Measurements from ENCODE around the gene KSR2.
"Not testable (repeated sequence)": the region's sequence is repeated elsewhere in the genome, so short reads cannot be mapped to it uniquely, and the experiment has no call there.

Gene KSR2

GRCh38 chr12:117643971-117644370, 324.8 kb downstream of the KSR2 start:
- in situ Hi-C loops (cut with MboI; ENCODE audit: low pct_unique_long_range_greater_than_20kb, low sequenced_read_pairs, unreplicated experiment) = no loop called here
- no peak for TF ChIP-seq CTCF (IDR thresholded peaks at IDR 0.05; ENCODE audit: extremely low read depth, insufficient read depth, missing control alignments)
- DNase-seq (ENCODE audit: low spot score) = no peak

- no peak for TF ChIP-seq CTCF (IDR thresholded peaks at IDR 0.05; ENCODE audit: extremely low read depth, insufficient read depth, missing control alignments)
These were observed 326.9 kb downstream of the KSR2 start for GRCh38 chr12:117641885-117642284.

GRCh38 chr12:117640511-117640910, 328.3 kb downstream of the KSR2 start:
- TF ChIP-seq CTCF (IDR thresholded peaks at IDR 0.05; ENCODE audit: extremely low read depth, insufficient read depth, missing control alignments) = no peak
- DNase-seq (ENCODE audit: low spot score) = no peak
- in situ Hi-C loops (cut with MboI; ENCODE audit: low pct_unique_long_range_greater_than_20kb, low sequenced_read_pairs, unreplicated experiment) = no loop called here

More at GRCh38 chr12:117641885-117642284, 326.9 kb downstream of the KSR2 start:
- in situ Hi-C loops (cut with MboI; ENCODE audit: low pct_unique_long_range_greater_than_20kb, low sequenced_read_pairs, unreplicated experiment) = no loop called here
- no peak for DNase-seq (ENCODE audit: low spot score)

DNA sequence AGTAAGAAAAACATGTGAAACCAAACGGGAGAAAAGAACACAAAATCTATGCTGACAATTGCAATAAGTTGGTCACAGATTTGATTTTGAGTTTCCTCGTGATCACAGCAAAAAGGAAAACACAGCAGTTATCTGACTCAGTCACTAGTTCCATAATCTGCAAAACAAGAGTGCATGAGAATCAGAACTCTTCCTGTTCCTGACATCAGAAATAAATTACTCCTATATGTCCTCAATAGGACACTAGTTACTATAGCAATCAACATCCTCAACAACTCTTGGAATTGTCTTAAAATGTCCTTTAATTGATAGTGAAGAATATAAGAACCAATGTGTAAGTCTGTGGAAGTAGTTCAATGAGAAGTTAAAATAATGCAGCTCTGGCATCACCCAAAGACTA, 339.3 kb downstream of the KSR2 start:
- no peak for TF ChIP-seq CTCF (IDR thresholded peaks at IDR 0.05; ENCODE audit: extremely low read depth, insufficient read depth, missing control alignments)
- in situ Hi-C loops (cut with MboI; ENCODE audit: low pct_unique_long_range_greater_than_20kb, low sequenced_read_pairs, unreplicated experiment) = no loop called here

GRCh38 chr12:117628711-117629110, 340.1 kb downstream of the KSR2 start:
- DNase-seq (ENCODE audit: low spot score); in situ Hi-C loops (cut with MboI; ENCODE audit: low pct_unique_long_range_greater_than_20kb, low sequenced_read_pairs, unreplicated experiment): not testable (repeated sequence)

More for the DNA sequence above, 339.3 kb downstream of the KSR2 start:
- DNase-seq (ENCODE audit: low spot score) = no peak

DNA sequence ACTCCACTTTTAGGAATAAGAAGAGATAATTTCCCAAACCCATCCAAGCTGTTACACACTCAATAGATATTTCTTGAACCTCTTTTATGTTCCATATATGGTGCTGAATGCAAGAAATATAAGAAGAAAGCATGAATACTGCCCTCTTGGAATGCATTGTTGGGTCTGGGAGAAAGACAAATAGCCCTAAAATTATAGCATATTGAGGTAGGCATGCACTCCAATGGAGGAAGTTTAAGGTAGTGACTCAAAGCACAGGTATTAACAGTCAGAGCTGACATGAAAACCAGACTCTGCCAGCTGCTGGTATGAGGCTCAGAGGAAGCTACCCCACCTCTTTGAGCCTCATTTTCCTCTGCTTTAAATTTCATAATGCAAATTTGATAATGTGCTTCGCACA, 346.0 kb downstream of the KSR2 start:
- no peak for DNase-seq (ENCODE audit: low spot score)
- in situ Hi-C loops (cut with MboI; ENCODE audit: low pct_unique_long_range_greater_than_20kb, low sequenced_read_pairs, unreplicated experiment) = no loop called here
- TF ChIP-seq CTCF (IDR thresholded peaks at IDR 0.05; ENCODE audit: extremely low read depth, insufficient read depth, missing control alignments) = no peak

DNA sequence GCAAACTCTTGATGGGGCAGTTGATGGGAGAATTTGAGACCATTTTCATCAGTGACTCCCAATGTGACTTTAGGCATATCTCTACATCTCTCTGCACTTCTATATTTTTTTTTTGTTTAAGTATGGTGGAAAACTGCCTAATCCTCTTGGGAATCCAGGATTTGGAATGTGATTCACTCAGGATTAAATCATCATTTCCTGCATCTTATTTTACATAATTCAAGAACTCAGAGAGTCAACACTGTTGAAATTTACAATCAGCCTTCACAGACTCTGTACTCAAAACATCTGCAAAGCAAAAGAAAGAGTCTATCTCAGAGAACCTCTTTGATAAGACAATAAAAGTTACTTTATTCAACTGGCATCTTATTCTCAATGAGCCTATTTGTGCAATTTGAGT, 346.7 kb downstream of the KSR2 start:
- no peak for DNase-seq (ENCODE audit: low spot score)
- in situ Hi-C loops (cut with MboI; ENCODE audit: low pct_unique_long_range_greater_than_20kb, low sequenced_read_pairs, unreplicated experiment) = no loop called here
- TF ChIP-seq CTCF (IDR thresholded peaks at IDR 0.05; ENCODE audit: extremely low read depth, insufficient read depth, missing control alignments) = no peak
